Activated CD4-positive, alpha-beta memory T cell treated with anti-CD3 and anti-CD28 coated beads for 36 hours (primary cell): ENCODE data around the gene IL9. TPM values are rescaled to one million over a fixed set of nuclear protein-coding genes. Genes with fewer than 3 reads are reported as not detected.

Experiments
- CTCF ChIA-PET: fragments of 350-600 bp; sonication (Branson Sonifier 250); formaldehyde crosslinking; loops from one replicate; lab custom pipeline; 2021; ENCODE audit warnings: antibody characterized with exemption, inconsistent platforms; lab: Charles Lee
- POLR2A ChIA-PET: fragments of 350-600 bp; sonication (Branson Sonifier 250); formaldehyde crosslinking; loops from one replicate; lab custom pipeline; 2021; ENCODE audit warnings: antibody characterized with exemption; lab: Charles Lee
- DNase-seq: peaks from one replicate; pipeline ENCODE4 v3.0.0-alpha.2; 2020
- H3K27ac Mint-ChIP-seq: one replicate; pipeline ENCODE4 v1.8.0; 2021; ENCODE audit warnings: mixed read lengths
- H3K27me3 Mint-ChIP-seq: one replicate; pipeline ENCODE4 v1.8.0; 2021; ENCODE audit warnings: mixed read lengths
- H3K36me3 Mint-ChIP-seq: one replicate; pipeline ENCODE4 v1.8.0; 2021; ENCODE audit warnings: mixed read lengths
- H3K4me1 Mint-ChIP-seq: one replicate; pipeline ENCODE4 v1.8.0; 2021; ENCODE audit warnings: low read depth, mixed read lengths
- H3K4me3 Mint-ChIP-seq: one replicate; pipeline ENCODE4 v1.8.0; 2021; ENCODE audit warnings: mild to moderate bottlenecking, mixed read lengths
- H3K9me3 Mint-ChIP-seq: one replicate; pipeline ENCODE4 v1.8.0; 2021; ENCODE audit warnings: mixed read lengths
- intact Hi-C: fragments of 100-400 bp; cut with micrococcal nuclease; formaldehyde crosslinking; loops from one replicate; pipeline ENCODE4 v1.15.1; 2023
- total RNA-seq, 2 experiments: library from RNA; stranded (reverse); gene quantifications; one replicate each; pipeline ENCODE4 v1.2.3, GENCODE V29; 2021

Gene IL9
- total RNA-seq, 2 experiments from 2014 or later: 123 to 136 TPM

- intact Hi-C loops: loop anchor here (1.0 to 5.0 kb wide), 3 partner anchors 24 to 146 kb away; no protein-coding TSS in a partner anchor
- POLR2A ChIA-PET: interaction anchor here (1.0 to 1.9 kb wide), 7 partner anchors 20 to 251 kb away, joined by 3 to 16 read pairs (median 5); partner anchors contain the start of gene SMAD5
Observed at GRCh38 chr5:135890867-135891266, 4.8 kb downstream of the IL9 start.

GRCh38 chr5:135890296-135890695 lies 5.3 kb downstream of the IL9 start:
- no peak for DNase-seq
- Mint-ChIP-seq H3K9me3 (no peaks in the 10 kb centered on the region), H3K4me1 (peaks cover 23% of the 10 kb centered on the region), H3K27ac (no peak overlapping the region), H3K36me3 (no peaks in the 10 kb centered on the region), H3K4me3 (no peak overlapping the region), H3K27me3 (peaks cover 22% of the 10 kb centered on the region)
- ChIA-PET POLR2A (interaction anchor here (1.0 to 1.9 kb wide), 7 partner anchors 20 to 251 kb away, joined by 3 to 16 read pairs (median 5); partner anchors contain the start of gene SMAD5), CTCF (interaction anchor here (0.6 to 5.8 kb wide), 11 partner anchors 25 to 322 kb away, joined by 3 to 37 read pairs (median 4); no protein-coding TSS in a partner anchor)
- intact Hi-C loops: loop anchor here (5.0 kb wide), 1 partner anchor 37 kb away; no protein-coding TSS in a partner anchor

More at GRCh38 chr5:135890867-135891266, 4.8 kb downstream of the IL9 start:
- CTCF ChIA-PET: interaction anchor here (0.6 to 5.8 kb wide), 12 partner anchors 25 to 321 kb away, joined by 3 to 37 read pairs (median 4); partner anchors contain the start of gene SMAD5
- H3K27ac Mint-ChIP-seq: peak overlapping the region; percentile 23
- DNase-seq: peak; percentile 85
- H3K4me3 Mint-ChIP-seq: no peak overlapping the region
- H3K27me3 Mint-ChIP-seq: peaks cover 22% of the 10 kb centered on the region
- no peaks in the 10 kb centered on the region for H3K9me3 Mint-ChIP-seq
- peaks cover 28% of the 10 kb centered on the region for H3K4me1 Mint-ChIP-seq
- H3K36me3 Mint-ChIP-seq: no peaks in the 10 kb centered on the region

- CTCF ChIA-PET: interaction anchor here (0.9 to 5.8 kb wide), 6 partner anchors 24 to 324 kb away, joined by 3 to 37 read pairs (median 6); no protein-coding TSS in a partner anchor
- H3K4me1 Mint-ChIP-seq: peaks cover 22% of the 10 kb centered on the region
- intact Hi-C loops: loop anchor here (1.0 kb wide), 4 partner anchors 57 to 324 kb away; no protein-coding TSS in a partner anchor
- no peak overlapping the region for H3K4me3 Mint-ChIP-seq
- no peak overlapping the region for H3K27ac Mint-ChIP-seq
- no peaks in the 10 kb centered on the region for H3K9me3 Mint-ChIP-seq
- H3K27me3 Mint-ChIP-seq: peaks cover 22% of the 10 kb centered on the region
- POLR2A ChIA-PET: interaction anchor here (0.6 kb wide), 1 partner anchor 195 kb away, joined by 3 read pairs; no protein-coding TSS in a partner anchor
- DNase-seq: no peak
- H3K36me3 Mint-ChIP-seq: no peaks in the 10 kb centered on the region
Observed at GRCh38 chr5:135887881-135888614, 7.6 kb downstream of the IL9 start.

GRCh38 chr5:135887447-135887864 lies 8.2 kb downstream of the IL9 start:
- Mint-ChIP-seq H3K4me3 (no peak overlapping the region), H3K27ac (no peak overlapping the region), H3K9me3 (no peaks in the 10 kb centered on the region), H3K36me3 (no peaks in the 10 kb centered on the region), H3K4me1 (peaks cover 22% of the 10 kb centered on the region), H3K27me3 (peaks cover 22% of the 10 kb centered on the region)
- CTCF ChIA-PET: interaction anchor here (0.9 to 5.8 kb wide), 5 partner anchors 53 to 325 kb away, joined by 3 to 37 read pairs (median 6); no protein-coding TSS in a partner anchor
- POLR2A ChIA-PET: no interaction called here
- peak; percentile 77 for DNase-seq
- intact Hi-C loops: loop anchor here (1.0 kb wide), 4 partner anchors 58 to 325 kb away; no protein-coding TSS in a partner anchor

GRCh38 chr5:135886136-135886535 lies 9.5 kb downstream of the IL9 start:
- Mint-ChIP-seq H3K36me3 (no peaks in the 10 kb centered on the region), H3K27ac (no peak overlapping the region), H3K27me3 (peaks cover 22% of the 10 kb centered on the region), H3K4me1 (peaks cover 17% of the 10 kb centered on the region), H3K9me3 (no peaks in the 10 kb centered on the region), H3K4me3 (no peak overlapping the region)
- ChIA-PET CTCF (interaction anchor here (0.6 to 1.0 kb wide), 7 partner anchors 92 to 326 kb away, joined by 3 to 5 read pairs (median 3); no protein-coding TSS in a partner anchor), POLR2A (no interaction called here)
- intact Hi-C loops: no loop called here
- DNase-seq: no peak

- H3K4me3 Mint-ChIP-seq: no peak overlapping the region
- ChIA-PET CTCF (no interaction called here), POLR2A (no interaction called here)
- peaks cover 8% of the 10 kb centered on the region for H3K4me1 Mint-ChIP-seq
- intact Hi-C loops: no loop called here
- peaks cover 27% of the 10 kb centered on the region for H3K27me3 Mint-ChIP-seq
- H3K9me3 Mint-ChIP-seq: no peaks in the 10 kb centered on the region
- H3K36me3 Mint-ChIP-seq: no peaks in the 10 kb centered on the region
- no peak for DNase-seq
- no peak overlapping the region for H3K27ac Mint-ChIP-seq
Observed at GRCh38 chr5:135885031-135885430, 10.6 kb downstream of the IL9 start.

- ChIA-PET POLR2A (no interaction called here), CTCF (interaction anchor here (0.8 to 2.8 kb wide), 3 partner anchors 10 to 329 kb away, joined by 3 to 13 read pairs (median 3); no protein-coding TSS in a partner anchor)
- Mint-ChIP-seq H3K4me3 (no peak overlapping the region), H3K27ac (no peak overlapping the region), H3K36me3 (no peaks in the 10 kb centered on the region), H3K27me3 (peaks cover 30% of the 10 kb centered on the region), H3K9me3 (no peaks in the 10 kb centered on the region), H3K4me1 (peaks cover 7% of the 10 kb centered on the region)
- intact Hi-C loops: no loop called here
- DNase-seq: peak; percentile 27
Observed at GRCh38 chr5:135883441-135883840, 12.2 kb downstream of the IL9 start.

- DNase-seq: no peak
- CTCF ChIA-PET: interaction anchor here (0.8 to 2.8 kb wide), 3 partner anchors 11 to 329 kb away, joined by 3 to 13 read pairs (median 3); no protein-coding TSS in a partner anchor
- intact Hi-C loops: no loop called here
- Mint-ChIP-seq H3K9me3 (no peaks in the 10 kb centered on the region), H3K27me3 (peaks cover 30% of the 10 kb centered on the region), H3K4me1 (peaks cover 6% of the 10 kb centered on the region), H3K36me3 (no peaks in the 10 kb centered on the region), H3K27ac (no peak overlapping the region), H3K4me3 (no peak overlapping the region)
- POLR2A ChIA-PET: no interaction called here
Observed at GRCh38 chr5:135883026-135883425, 12.6 kb downstream of the IL9 start.

GRCh38 chr5:135881819-135882218 lies 13.8 kb downstream of the IL9 start:
- H3K27me3 Mint-ChIP-seq: peaks cover 32% of the 10 kb centered on the region
- no peak overlapping the region for H3K27ac Mint-ChIP-seq
- H3K4me3 Mint-ChIP-seq: no peak overlapping the region
- no peak for DNase-seq
- intact Hi-C loops: no loop called here
- H3K4me1 Mint-ChIP-seq: no peaks in the 10 kb centered on the region
- H3K36me3 Mint-ChIP-seq: no peaks in the 10 kb centered on the region
- POLR2A ChIA-PET: no interaction called here
- H3K9me3 Mint-ChIP-seq: no peaks in the 10 kb centered on the region
- CTCF ChIA-PET: interaction anchor here (0.9 to 2.8 kb wide), 5 partner anchors 16 to 330 kb away, joined by 3 to 13 read pairs (median 4); no protein-coding TSS in a partner anchor

- intact Hi-C loops: no loop called here
- ChIA-PET CTCF (interaction anchor here (0.9 to 2.8 kb wide), 2 partner anchors 64 to 331 kb away, joined by 4 to 13 read pairs; no protein-coding TSS in a partner anchor), POLR2A (no interaction called here)
- Mint-ChIP-seq H3K27ac (no peak overlapping the region), H3K9me3 (no peaks in the 10 kb centered on the region), H3K4me1 (no peaks in the 10 kb centered on the region), H3K27me3 (peaks cover 30% of the 10 kb centered on the region), H3K36me3 (no peaks in the 10 kb centered on the region), H3K4me3 (no peak overlapping the region)
- no peak for DNase-seq
Observed at GRCh38 chr5:135881244-135881643, 14.4 kb downstream of the IL9 start.

GRCh38 chr5:135880801-135881200 lies 14.8 kb downstream of the IL9 start:
- H3K27ac Mint-ChIP-seq: no peak overlapping the region
- H3K27me3 Mint-ChIP-seq: peaks cover 30% of the 10 kb centered on the region
- H3K9me3 Mint-ChIP-seq: no peaks in the 10 kb centered on the region
- no peak overlapping the region for H3K4me3 Mint-ChIP-seq
- ChIA-PET POLR2A (no interaction called here), CTCF (interaction anchor here (2.8 kb wide), 1 partner anchor 331 kb away, joined by 13 read pairs; no protein-coding TSS in a partner anchor)
- no peaks in the 10 kb centered on the region for H3K36me3 Mint-ChIP-seq
- DNase-seq: no peak
- intact Hi-C loops: no loop called here
- no peaks in the 10 kb centered on the region for H3K4me1 Mint-ChIP-seq

GRCh38 chr5:135880278-135880677 lies 15.4 kb downstream of the IL9 start:
- Mint-ChIP-seq H3K9me3 (no peaks in the 10 kb centered on the region), H3K27me3 (peaks cover 30% of the 10 kb centered on the region), H3K4me3 (no peak overlapping the region), H3K36me3 (no peaks in the 10 kb centered on the region), H3K27ac (no peak overlapping the region), H3K4me1 (no peaks in the 10 kb centered on the region)
- POLR2A ChIA-PET: no interaction called here
- CTCF ChIA-PET: no interaction called here
- intact Hi-C loops: no loop called here
- peak; percentile 27 for DNase-seq
